SW480 (cell line): ENCODE data around the gene ANKLE2.
"Not testable (repeated sequence)": the region's sequence is repeated elsewhere in the genome, so short reads cannot be mapped to it uniquely, and the experiment has no call there.

ENCODE experiments used
- DNase-seq: peaks from one replicate; pipeline ENCODE4 v3.0.0-alpha.2; 2016; ENCODE audit warnings: low spot score

Gene ANKLE2

DNA sequence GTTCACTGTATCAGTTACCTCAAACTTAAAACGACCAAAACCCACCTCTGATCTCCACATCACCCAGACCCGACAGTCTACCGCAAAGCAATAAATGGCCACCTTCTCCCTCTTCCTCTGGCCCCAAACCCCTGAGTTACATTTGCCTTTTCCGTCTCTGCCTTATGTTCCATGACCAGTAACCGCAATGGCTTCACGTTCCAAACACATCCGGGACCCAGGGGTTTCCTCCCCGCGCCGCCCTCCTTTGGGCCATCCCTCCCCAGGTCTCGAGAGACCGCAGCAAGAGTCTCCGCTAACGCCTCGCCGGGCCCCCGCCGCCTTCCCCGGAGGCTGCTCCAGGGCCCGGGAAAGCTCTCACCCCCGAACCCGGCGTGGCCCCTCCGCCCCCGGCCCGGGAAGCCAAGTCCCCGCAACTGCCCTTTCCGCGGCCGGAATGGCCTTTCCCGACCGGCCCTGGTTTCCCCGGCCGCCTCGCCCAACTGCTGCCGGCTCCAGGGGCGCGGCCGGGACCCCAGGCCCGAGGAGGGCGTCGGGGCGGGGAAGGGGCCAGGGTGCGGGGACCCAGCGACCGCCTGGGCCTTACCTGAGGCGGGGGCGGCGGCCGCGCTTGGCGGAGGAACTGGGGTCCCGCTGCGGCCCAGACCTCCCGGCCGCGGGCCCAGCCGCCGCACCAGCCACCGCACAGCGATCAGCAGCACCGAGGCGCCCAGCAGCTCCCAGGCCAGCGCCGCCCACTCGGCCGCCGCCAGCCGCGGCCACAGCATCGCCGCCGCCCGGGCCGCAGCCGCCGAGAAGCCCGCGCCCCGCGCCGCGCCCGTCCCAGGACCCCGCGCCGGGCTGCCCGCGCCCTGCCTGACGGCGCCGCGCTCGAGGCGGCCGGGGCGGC lies at the start of gene ANKLE2:
TSS of gene ANKLE2 (minus strand) at position 801 of the 889 bp plus-strand sequence. CDS start at position 767, 34 bp downstream.
- peak; percentile 56 for DNase-seq

DNA sequence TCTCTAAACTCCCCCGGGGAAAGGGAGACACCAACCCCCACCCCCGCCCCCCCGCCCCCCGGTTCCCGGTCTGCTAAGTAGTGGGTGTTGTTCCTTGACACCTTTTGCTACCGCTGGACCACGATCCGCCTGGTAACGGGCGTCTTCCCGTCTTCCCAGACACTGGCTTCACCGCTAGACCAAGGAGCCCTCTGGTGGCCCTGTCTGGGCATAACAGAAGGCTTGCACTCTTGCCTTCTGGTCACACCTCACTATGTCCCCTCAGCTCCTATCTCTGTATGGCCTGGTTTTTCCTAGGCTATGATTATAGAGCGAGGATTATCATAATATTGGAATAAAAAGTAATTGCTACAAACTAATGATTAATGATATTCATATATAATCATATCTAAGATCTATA lies 47.8 kb upstream of the ANKLE2 start:
- not testable (repeated sequence) for DNase-seq

DNA sequence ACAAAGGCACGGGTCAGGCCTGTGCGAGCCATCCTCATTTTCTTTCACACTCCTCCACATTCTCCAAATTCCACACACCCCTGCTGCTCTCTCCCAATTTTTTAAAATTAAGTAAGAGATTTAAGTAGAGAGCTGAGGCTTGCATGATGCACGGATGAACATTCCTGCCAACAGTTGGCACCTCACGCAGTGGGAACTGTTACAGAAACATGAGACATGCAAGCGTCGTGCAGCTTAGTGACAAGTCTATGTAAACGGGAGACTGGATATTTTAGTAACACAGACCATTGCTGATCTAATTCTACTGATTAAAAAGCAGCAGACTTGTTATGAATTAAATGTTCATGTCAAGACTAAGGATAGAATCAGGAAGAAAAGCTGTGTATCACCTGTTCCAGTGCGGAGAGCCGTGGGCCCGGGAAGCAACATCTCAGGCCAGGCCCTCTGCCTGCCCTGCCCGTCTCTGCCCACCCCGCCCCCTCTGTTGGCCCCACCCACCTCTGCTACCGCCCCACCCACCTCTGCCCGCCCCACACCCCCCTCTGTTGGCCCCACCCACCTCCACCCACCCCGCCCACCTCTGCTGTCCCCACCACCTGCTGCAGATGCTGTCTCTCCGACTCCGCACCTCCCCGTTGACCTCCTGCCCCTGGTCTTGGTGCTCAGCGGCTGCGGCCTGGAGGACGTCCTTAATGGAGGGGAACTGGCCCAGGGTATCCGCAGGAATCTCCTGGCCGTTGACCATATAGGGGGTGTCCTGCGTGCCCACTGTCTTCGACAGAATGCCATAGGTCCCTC lies 45.9 kb upstream of the ANKLE2 start:
- DNase-seq = no peak

DNA sequence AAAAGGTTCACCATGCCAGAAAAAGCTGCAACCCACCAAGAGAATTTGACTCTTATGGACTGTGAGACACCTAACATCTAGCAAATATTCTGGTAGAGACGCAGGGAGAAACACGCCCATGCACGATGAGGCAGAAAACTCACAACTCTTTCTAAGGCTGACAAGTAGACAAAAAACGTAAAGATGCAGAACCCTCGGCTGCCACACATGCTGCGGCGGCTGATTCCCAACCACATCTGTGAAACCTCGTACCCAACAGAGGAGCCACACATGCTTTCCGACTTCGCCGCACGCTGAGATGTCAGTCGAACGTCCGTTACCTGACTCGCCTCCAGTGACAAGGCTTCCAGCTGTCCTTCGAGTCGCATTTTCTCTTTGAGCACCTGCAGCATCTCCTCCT lies 45.2 kb upstream of the ANKLE2 start:
- DNase-seq = no peak

DNA sequence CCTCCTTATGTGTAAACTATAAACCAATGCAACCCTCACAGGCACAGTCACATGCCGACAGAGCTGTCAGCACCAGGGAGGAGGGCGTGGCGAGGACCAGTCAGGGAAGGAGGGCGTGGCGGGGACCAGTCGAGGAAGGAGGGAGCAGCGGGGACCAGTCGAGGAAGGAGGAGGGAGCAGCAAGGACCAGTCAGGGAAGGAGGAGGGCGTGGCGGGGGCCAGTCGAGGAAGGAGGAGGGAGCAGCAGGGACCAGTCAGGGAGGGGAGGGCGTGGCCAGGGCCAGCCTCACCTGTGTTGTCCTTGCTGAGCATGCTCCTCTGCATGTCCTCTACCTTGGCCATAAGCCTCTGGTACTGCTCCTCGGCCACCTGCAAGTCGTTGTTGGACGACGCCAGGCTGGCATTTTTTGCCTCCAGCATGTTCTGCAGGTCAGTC lies 42.8 kb upstream of the ANKLE2 start:
- DNase-seq = no peak

DNA sequence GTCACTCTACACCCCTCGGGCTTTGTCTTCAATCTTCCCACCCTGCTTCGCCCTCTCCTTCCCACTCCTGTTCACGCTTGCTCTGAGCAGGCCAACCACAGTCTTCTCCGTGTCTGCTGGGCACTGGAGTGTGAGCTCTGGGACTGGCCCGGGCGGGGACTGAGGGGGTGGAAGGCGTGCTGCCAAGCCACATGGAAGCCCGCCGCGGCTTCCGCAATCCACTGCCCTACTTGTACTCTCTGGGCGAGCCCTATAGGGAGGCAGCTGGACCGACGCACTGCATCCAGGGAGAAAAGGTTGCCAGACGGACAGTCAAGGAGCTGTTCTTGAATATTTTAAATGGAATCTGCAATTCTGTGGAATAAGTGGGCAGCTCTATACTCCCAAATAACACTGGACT lies 42.3 kb upstream of the ANKLE2 start:
- DNase-seq = no peak

DNA sequence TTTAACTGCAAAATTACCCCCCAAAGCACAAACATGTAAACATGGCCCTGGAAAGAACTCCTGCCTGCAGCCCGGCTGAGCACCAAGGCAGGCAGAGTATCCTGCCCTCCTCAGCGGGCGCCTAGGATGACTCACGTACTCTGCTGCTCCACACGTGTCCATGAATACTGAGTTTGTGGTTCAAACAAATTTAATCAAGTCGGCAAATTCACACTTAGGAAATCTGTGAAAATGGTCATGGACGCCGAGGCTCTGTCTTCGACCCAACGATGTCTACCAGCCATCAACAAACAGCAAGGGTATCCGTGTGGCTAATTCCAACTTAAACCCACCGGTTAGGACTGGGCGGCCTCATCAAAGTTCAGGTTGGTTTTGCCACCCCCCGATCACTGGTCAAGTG lies 41.5 kb upstream of the ANKLE2 start:
- no peak for DNase-seq

DNA sequence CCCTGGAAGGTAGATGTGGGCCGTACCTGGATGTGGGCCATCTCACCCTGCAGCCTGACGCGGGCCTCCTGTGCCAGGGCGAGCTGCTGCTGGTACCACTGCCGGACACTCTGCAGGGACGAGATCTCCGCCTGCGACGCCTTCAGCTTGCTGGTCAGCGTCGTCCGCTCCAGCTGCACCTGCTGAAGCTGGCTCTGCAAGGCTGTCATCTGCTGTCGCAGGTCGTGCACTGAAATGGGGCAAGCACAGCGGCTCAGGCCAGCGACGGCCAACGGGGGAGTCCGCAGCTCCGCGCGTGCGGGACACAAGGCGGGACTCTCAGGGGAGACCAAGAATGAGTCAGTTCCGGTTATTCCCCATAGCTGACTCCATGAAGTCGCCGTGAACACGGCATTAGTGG lies 40.1 kb upstream of the ANKLE2 start:
- DNase-seq = no peak

DNA sequence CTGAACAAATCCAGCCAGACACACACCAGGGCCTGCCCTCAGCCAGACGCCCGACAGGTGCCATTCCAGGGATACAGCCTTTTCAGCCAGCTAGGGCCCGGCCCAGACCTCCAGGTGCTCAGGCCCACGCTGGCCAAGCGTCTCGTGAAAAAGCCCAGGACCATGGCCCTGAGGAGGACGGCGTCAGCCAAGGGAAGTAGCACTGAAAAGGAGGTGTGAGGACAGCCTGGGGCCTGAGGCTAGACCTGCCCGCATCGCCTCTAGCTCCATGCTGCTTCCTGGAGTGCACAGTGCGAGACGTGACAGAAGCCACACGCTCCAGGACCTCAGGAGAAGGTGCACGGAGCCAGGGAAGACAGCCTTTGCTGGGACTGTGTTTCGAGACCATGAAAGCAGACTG lies 37.2 kb upstream of the ANKLE2 start:
- no peak for DNase-seq

DNA sequence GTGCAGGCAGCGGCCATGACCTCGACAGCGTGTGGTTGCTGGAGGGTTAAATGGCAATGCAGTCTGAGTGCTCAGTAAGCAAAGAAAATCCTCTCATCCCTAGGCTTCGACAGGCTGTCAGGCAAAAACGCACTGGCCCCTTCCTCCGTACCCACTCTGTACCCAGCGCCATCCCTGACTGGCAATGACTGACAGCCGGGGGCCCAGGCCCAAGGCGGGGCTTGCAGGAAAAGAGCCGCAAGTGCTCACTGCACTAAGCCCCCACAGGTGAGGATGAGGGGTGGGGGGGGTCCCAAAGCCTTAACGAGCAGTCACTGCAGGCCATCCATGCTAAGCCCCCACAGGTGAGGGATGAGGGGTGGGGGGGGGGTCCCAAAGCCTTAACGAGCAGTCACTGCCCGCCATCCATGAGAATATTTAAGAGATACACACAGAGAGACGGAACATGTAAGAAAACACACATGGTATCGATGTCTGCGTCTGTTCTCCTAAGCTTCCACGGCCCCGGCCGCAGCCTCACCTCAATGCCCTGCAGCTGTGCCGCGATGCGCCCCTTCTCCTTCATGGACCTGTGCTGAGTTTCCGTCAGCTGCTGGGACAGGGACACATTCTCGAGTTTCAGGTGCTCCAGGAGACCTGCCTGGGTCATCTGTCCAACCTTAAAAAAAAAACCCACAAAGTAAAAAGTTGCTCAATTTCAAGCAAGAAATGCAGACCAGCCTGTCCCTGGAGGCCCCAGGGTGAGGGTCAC lies 36.4 kb upstream of the ANKLE2 start:
- DNase-seq = no peak

DNA sequence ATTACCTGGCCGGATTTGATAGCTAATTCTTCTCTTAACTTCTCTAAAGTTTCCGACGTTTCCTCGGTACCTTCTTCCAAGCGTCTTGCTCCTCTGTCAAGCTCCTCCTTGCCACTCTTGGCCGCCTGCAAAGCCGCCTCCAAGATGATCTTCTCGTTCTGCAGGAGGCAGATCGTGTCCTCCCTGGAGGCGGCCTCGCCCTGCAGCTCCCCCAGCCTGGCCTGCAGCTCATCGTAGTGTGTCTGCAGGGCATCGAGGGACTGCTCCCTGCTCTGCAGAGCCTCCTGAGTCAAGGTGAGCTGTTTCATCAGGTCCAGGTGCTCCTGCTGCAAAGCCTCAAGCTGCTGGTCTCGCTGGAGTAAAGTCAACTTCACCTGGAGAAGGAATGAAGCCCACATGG lies 34.2 kb upstream of the ANKLE2 start:
- no peak for DNase-seq

DNA sequence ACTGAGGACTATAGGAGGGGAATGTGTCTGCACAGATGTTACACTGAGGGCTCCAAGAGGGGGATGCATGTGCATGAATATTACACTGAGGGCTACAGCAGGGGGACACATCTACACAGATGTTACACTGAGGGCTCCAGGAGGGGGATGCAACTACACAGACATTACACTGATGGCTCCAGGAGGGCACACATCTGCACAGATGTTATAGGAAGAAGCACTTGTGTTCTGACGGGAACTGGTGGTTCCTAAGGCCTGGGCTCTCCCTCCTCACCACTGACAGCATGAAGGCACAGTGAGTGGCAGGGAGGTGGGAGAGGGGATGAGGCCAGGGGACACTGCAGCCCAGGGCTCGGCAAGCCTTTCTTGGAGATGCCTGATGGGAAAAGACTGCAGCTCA lies 30.3 kb upstream of the ANKLE2 start:
- not testable (repeated sequence) for DNase-seq

DNA sequence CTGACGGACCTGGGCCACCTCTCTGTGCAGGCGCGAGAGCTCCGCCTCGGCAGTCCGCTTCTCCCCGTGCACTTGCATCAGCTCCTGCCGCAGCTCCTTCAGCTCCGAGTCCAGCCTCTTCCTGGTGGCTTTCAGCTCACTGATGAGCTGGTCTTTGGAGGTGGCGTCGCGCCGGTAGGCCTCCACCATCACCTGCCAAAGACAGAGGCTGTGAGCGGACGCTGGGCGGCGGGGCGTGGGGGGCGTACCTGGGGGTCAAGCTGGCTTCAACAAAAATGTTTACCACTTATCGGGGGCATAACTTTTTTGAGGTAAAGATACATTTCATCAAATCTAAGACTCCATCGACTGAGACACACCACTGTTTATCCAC lies 27.5 kb upstream of the ANKLE2 start:
- DNase-seq = no peak

DNA sequence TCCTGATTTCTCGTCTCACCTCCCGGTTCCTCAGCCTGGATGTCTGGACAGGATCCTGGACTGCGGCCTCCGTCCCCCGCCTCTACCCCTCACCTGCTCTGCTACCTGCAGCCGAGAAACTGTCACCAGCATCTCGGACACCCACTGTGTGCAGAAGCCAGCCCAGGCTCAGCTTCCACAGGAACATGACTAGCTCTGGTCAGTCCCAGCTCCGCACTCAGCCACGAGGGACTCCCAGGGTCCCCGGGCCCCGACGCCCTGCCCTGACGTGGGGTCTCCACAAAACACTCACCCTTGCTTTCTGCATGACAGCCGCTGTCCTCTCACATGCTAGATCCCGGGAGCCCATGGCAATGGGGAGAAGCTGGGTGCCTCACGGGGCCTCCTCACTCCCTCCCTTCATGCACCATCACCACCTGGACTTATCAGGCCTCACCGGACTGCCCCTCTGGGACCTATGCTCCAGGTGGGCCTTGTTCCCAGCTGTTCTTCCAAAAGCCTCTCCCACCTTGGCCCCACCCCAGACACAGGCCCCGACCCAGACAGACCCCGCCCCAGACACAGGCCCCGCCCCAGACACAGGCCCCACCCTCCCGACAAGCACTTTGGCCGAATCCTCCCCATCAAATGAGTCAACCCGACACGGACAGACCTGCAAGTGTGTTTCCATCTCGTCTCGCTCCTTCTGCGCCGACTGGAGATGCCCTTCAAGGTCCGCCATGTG lies 26.9 kb upstream of the ANKLE2 start:
- no peak for DNase-seq

DNA sequence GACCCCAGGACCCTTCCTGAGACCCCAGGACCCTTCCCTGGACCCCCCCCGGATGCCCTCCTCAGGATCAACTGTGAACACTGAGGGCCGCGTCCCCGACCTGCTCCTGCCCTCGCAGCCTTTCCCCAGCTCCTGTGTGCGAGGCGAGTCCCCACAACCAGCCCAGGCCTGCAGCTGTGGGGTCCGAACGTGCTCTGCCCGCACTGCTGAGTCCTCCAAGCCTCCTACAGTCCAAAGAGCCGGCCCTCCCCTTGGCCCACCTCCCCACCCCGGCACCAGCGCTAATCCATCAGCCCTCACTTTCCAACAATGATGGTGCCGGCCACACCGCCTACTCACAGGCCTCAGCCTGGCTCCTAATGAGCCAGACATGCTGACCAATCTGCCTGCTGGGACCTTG lies 26.2 kb upstream of the ANKLE2 start:
- no peak for DNase-seq

DNA sequence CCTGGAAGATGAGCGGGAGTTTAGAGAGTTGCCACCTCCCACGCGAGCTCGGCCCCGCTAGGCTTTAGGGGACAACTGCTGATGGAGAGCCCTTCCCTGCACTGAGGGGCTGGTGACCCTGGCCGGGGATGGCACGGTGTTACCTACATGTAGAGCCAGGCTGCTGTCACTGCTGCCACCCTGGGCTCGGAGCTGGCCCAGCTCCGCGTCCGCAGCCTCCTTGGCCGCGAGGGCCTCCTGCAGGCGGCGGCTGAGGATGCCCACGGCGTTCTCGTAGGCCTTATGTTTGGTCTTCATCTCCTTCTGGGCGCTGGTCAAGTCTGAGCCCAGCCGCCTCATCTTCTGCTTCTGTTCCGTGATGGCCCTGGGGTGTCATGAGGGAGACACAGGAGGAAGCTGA lies 24.6 kb upstream of the ANKLE2 start:
- no peak for DNase-seq

DNA sequence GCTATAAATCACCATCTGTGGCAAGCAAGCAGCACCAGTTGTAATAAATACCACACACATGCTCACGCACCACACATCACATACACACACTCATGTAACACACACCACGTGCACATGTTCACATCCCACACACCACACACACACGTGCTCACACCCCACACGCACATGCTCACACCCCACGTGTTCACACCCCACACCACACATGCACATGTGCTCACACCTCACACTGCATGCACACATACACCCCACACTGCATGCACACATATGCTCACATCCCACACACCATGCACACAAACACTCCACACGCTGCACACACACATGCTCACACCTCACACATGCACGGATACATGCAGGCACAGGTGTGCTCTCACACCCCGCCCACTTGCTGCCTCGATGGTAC lies 22.9 kb upstream of the ANKLE2 start:
- no peak for DNase-seq

DNA sequence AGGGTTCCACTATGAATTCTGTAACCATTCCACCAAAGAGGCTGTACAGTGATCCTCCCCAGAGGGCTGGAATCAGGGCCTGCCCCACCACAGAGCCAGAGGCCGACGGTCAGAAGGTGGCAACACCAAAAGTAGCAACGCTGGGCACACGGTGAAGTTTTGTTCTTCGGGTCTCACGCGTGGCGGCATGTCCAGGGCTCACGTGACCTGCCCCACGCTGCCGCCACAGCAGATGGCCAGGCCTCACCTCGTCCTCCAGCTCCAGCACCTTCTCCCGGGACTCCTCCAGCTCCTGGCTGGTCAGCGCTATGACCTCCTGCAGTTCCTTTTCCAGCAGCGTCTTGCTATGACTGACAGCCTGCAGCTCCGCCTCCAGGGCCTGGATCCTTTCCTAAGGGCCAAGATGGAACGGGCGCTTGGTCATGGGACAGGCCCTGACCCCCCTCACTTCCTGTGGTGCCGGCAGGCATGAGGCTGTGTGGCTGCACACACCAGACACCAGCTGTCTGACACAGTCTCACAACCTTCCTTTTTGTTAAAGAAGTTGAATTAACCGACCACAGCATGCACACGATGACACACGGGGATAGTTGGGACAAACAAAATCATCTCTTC lies 22.4 kb upstream of the ANKLE2 start:
- no peak for DNase-seq

DNA sequence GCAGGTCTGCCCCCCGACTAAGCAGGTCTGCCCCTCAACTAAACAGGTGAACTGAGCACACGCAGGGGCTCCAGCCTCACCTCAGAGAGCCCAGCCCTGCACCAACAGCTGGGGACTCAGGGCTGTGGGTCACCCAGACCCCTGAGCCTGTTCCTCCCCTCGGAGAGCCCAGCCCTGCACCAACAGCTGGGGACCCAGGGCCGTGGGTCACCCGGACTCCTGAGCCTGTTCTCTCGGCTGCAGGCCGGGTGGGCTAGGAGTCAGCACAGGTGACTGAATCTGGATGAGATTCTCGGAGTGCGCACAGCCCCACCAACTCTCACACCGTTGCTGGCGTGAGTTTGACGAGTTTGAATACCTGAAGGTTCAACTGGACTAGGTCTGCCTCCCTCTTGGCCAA lies 20.3 kb upstream of the ANKLE2 start:
- DNase-seq = no peak

DNA sequence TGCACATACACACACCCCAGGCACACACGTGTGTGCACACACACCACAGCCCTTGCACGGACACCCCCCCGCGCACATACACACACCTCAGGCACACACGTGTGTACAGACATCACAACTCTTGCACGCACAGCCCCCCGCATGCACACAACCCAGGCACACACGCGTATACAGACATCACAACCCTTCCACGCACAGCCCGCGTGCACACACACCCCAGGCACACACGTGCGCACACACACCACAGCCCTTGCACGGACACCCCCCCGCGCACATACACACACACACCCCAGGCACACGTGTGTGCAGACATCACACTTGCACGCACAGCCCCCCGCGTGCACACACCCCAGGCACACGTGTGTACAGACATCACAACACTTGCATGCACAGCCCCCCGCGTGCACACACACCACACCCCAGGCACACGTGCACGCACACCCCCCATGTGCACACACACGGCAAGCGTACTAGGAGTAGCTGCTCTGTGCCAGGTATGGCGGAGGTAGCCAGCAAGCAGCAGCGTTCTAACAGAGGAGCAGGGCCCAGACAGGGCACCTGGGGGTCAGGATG lies 18.2 kb upstream of the ANKLE2 start:
- no peak for DNase-seq

DNA sequence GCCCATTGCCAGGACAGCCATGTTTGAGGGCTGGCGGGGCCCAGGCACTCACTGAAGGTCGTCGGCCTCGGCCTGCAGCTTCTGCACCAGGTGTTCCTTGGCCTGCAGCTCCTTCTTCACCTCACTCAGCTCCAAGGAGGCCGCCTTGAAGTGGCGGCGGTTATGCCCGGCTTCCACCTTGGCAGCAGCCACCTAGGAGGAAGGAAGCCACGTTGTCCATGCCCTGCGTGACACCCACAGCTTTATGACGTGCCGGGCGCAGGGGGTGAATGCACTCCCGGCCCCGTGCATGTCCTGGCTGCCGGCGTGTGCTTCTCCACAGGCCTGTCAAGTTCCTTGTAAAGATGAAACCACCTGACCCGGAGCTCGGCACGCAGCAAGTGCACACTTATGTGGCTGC lies 16.0 kb upstream of the ANKLE2 start:
- DNase-seq = no peak
